HK-2 (cell line): ENCODE measurements around the gene TFIP11.

Experiments used
- DNase-seq: peaks from one replicate; pipeline ENCODE4 v3.0.0-alpha.2; 2018; ENCODE audit not compliant: unreplicated experiment

Gene TFIP11

GRCh38 chr22:26479043-26479791 lies 33.1 kb downstream of the TFIP11 start:
- DNase-seq, result no peak

GRCh38 chr22:26477341-26477731 lies 34.9 kb downstream of the TFIP11 start:
- no peak for DNase-seq

DNA sequence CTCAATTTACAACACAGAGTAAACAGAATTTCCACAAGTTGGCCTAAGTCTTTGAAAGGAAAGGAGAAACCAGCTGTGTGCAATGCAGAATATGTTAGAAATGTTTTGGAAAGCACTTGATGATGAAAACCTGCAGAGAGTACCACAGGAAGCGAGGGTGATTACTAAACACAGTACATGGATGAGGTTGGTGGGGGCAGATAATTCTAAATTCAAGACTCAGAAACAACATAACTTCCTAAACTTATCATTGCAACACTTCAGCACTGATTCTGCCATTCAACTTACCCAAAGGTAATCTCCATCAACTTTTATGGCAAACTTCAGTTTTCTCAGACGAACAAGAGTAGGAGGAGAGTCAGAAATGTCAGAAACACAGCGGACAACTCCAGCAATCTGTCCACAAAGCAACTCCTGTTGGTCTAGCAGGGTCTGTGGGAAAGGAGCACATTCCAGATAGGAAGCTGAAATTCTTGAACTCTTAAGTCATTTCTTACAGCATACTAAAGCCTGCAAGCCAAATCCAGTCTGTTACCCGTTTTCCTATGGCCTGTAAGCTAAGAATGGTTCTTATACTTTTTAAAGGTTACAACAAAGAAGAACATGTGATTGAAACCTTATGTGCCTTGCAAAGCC lies 35.5 kb downstream of the TFIP11 start:
- no peak for DNase-seq

GRCh38 chr22:26474682-26475081 lies 37.6 kb downstream of the TFIP11 start:
- DNase-seq, result no peak

GRCh38 chr22:26471522-26471921 lies 40.8 kb downstream of the TFIP11 start:
- DNase-seq, result peak; percentile 82

DNA sequence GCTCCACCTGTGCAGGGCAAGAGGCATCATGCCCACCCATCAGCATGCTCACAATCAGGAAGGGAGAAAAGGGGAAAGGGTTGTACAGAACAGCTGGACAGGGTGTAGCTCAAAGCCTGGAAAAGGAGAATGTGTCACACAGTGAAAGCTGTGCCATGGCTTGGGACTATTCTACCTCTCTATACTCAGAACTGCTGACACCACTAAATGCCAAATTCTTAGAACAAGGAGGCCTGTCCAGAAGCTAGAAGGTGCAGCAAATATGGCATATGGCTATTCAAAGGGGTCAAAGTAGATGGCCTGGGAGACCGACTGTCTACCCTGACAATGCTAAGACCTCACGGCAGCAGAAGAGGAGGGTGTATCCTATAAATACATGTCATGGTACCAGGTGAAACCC lies 41.5 kb downstream of the TFIP11 start:
- no peak for DNase-seq

DNA sequence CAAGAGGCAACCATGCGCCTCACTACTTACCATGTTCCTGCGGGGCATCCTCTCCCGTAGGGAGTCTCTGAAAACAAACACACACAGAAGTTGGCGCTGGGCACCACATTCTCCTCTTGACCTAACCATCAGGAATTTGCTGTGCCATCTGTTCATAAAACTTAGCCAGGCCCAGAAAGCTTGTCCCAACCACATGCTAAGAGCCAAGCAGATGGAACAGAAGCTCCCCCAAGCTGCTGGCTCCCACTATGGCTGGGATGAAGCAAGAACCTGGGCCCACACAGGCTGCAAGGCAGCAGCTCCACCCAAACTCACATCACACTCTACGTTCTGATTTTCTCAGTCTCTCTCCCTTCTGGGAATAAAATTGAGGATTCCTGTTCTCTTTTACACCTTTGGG lies 46.1 kb downstream of the TFIP11 start:
- no peak for DNase-seq

DNA sequence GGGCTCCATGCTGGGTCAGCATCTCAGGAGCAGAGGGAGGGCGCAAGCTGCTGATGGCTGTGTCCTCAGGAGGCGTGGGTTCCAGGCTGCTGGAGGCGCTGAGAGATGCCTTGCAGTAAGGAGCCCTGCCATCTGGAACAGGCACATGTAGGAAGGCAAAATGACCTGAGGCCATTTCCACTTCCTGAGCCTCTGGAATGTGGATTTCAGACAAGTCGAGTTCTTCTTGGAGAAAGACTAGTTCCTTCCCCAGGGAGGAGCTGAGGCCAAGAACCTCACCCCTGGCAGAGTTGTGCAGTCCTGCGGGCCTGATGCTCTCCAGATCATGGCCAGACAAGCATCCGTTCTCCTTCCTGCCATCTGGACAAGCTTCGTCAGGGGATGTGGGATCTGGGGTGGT lies 48.0 kb downstream of the TFIP11 start:
- no peak for DNase-seq

DNA sequence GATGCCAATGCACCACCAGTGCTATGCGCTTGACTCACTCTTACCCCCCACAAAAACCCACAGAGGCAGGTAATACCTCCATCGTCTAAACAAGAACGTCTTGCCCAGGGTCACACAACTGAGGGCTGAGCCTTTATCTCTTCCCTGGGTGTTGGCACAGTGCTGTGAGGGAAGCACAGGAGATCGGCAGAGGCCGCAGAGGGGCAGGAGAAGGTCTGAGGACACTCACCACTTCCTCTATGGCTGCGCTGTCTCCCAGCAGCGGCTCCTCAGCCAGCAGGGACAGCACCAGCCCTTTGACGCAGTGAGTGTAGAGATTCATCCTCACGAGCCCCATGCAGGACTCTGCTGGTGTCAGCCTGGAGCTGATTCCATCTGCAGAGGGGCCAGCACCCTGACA lies 48.6 kb downstream of the TFIP11 start:
- DNase-seq, result no peak

- DNase-seq, result no peak
Observed at GRCh38 chr22:26463101-26463661, 49.1 kb downstream of the TFIP11 start.

GRCh38 chr22:26462641-26463040 lies 49.6 kb downstream of the TFIP11 start:
- no peak for DNase-seq

DNA sequence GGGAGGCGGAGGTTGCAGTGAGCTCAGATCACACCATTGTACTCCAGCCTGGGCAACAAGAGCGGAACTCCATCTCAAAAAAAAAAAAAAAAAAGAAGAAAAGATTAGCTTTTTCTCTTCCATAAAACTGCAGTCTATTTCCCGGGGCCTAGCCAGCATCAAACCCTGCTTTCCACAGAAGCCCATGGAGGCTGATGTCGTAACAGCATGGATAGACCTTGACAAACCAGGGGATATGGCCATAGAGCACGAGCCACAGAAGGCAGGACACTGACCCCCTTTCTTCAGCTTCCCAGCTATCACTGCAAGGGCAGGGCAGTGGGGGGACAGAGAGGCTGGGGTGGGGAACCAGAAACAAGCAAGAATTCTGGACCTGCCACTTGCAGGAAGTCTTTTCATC lies 50.2 kb downstream of the TFIP11 start:
- no peak for DNase-seq

- DNase-seq, result peak; percentile 65
Observed at GRCh38 chr22:26461188-26461810, 51.0 kb downstream of the TFIP11 start.

DNA sequence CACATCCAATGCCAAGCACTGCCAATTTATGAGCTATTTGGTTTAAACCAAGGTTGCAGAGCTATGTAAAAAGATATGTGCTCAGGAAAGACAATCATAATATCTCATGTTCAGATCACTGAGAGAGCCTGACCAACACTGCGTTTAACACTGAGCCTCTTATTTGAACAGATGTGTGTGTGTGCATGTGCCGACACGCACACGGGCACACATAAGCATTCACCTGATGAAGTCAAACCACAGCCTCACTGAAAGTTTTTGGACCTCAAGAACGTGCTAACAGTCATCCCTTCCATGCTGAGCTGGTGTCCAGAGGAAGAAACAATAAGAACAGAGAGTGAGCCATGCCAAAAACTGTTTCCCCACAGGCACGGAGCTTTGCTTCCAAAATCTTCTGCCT lies 52.1 kb downstream of the TFIP11 start:
- no peak for DNase-seq

- no peak for DNase-seq
Observed at GRCh38 chr22:26457661-26458272, 54.5 kb downstream of the TFIP11 start.

GRCh38 chr22:26453812-26454500 lies 58.3 kb downstream of the TFIP11 start:
- no peak for DNase-seq

GRCh38 chr22:26453216-26453615 lies 59.1 kb downstream of the TFIP11 start:
- no peak for DNase-seq

GRCh38 chr22:26452236-26453016 lies 59.8 kb downstream of the TFIP11 start:
- DNase-seq, result no peak

DNA sequence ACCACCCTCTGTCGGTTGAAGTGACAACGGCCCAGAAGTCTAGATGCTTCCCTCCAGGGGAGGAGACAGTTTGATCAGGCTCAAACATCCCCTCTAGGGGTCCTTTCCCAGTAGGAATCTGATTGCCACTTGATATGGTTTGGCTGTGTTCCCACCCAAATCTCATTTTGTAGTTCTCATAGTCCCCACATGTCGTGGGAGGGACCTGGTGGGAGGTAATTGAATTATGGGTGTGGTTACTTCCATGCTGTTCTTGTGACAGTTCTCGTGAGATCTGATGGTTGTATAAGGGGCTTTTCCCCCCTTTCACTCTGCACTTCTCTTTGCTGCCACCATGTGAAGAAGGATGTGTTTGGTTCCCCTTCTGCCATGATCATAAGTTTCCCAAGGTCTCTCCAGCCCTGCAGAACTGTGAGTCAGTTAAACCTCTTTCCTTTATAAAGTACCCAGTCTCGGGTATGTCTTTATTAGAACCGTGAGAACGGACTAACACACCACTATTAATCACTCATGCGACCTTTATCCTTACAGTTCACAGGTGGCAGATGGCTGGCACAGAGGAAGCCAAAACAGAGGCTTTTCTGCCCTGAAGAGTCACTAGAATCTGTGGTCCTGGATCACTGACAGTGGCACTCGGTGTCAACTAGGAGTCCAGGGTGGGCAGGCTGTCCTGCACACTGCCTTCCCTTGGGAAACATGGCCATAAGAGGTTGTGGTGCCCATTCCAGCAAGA lies 61.7 kb downstream of the TFIP11 start:
- no peak for DNase-seq

GRCh38 chr22:26448941-26449340 lies 63.3 kb downstream of the TFIP11 start:
- DNase-seq, result no peak
